ENCODE results near the gene DARS1.

Gene DARS1

DNA sequence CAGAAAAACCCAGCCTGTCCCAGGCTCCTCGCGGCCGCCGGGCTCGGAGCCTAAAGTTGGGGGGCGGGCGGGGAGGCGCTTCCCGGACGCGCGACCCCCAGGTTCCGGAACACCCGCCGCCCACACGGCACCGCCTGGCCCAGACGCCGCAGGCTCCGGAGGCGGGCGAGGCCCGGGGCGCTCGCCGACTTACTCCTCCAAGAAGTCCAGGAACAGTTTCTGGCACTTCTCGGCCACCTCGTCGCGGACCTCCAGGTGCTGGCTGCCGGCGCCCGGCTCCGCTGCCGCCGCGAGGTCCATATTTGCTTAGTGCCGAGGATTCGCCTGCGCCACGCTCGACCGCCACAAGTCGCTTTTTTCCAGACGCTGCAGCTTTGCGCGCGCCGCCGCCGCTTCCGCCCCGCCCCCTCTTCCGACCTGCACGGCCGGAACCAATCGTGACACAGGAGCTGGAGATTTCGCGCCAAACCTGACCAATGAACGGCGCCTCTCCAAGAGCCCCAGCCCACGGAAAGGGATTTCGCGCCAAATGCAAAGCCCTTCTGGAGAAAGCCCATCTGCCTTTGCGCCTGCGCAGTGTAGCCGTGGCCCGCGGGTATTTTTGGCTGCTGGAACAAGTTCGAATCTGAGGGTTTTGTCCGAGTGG is 109.2 kb downstream of the DARS1 start, which contains the start of gene MCM6:
Gene MCM6, minus strand, starts transcription at position 378 of the 646 bp plus-strand sequence. Its CDS starts 78 bp downstream, at position 300.
- Histone ChIP-seq H3K4me3 (ENCODE audit: low read length) (peak within 1 kb of the TSS; percentile 98), H3K79me2 (ENCODE audit: low read length) (peaks cover 34% of the 10 kb centered on the region), H3K9ac (ENCODE audit: low read length) (peak within 1 kb of the TSS; percentile 87), H3K27me3 (ENCODE audit: low read depth, low read length) (no peaks in the 10 kb centered on the region), H3K36me3 (replicated peaks; ENCODE audit: low read depth, low read length) (peaks cover 2% of the 10 kb centered on the region), H2AFZ (ENCODE audit: low read depth, low read length) (peak within 1 kb of the TSS; percentile 19; the same call in 1 of the 2 replicates), H4K20me1 (ENCODE audit: insufficient read depth, low read length) (peaks cover 21% of the 10 kb centered on the region), H3K4me1 (ENCODE audit: low read length) (peaks cover 9% of the 10 kb centered on the region; the same call in 1 of the 2 replicates), H3K9me3 (ENCODE audit: insufficient read depth, low read length) (no peaks in the 10 kb centered on the region), H3K4me2 (ENCODE audit: low read length) (peak within 1 kb of the TSS; percentile 94), H3K27ac (ENCODE audit: low read length) (peak within 1 kb of the TSS; percentile 69)
- TF ChIP-seq, protein P1, sequence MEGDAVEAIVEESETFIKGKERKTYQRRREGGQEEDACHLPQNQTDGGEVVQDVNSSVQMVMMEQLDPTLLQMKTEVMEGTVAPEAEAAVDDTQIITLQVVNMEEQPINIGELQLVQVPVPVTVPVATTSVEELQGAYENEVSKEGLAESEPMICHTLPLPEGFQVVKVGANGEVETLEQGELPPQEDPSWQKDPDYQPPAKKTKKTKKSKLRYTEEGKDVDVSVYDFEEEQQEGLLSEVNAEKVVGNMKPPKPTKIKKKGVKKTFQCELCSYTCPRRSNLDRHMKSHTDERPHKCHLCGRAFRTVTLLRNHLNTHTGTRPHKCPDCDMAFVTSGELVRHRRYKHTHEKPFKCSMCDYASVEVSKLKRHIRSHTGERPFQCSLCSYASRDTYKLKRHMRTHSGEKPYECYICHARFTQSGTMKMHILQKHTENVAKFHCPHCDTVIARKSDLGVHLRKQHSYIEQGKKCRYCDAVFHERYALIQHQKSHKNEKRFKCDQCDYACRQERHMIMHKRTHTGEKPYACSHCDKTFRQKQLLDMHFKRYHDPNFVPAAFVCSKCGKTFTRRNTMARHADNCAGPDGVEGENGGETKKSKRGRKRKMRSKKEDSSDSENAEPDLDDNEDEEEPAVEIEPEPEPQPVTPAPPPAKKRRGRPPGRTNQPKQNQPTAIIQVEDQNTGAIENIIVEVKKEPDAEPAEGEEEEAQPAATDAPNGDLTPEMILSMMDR (IDR thresholded peaks at IDR 0.05; ENCODE audit: low read depth, low read length) = no peak
- no peak for TF ChIP-seq EZH2phosphoT487 (IDR thresholded peaks at IDR 0.05; ENCODE audit: low read depth)

DNA sequence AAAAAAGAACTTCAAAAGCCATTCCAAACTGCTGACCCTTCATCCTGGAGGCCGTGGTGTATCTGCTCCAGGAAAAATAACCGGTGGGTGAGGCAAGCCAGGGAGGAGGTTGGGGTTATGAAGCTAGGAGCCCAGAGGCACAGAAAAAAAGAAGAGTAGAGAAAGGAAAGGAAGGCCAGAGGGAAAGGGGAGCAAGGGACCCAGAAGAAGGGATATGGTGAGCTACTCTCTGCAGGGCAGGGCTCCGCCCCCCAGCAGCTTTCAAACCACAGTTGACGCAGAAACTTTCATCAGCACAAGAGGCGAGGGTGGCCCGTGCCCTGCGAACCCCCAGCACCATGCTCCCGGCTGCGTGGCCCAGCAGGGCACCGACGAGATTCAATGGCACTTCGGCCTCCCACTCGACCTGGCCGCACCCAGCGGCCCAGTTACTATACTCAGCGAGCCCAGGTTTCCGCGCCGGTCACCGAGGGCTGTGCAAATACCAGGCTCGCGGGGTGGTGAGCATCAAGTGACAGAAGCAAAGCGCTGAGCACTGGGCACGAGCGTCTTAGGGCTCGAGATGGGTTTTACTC is 109.8 kb downstream of the DARS1 start:
- Histone ChIP-seq H3K4me3 (ENCODE audit: low read length) (peak overlapping the region; percentile 98), H3K27ac (ENCODE audit: low read length) (peak overlapping the region; percentile 69), H2AFZ (ENCODE audit: low read depth, low read length) (no peak overlapping the region; the same call in 1 of the 2 replicates), H3K4me1 (ENCODE audit: low read length) (peaks cover 9% of the 10 kb centered on the region; the same call in 1 of the 2 replicates), H3K79me2 (ENCODE audit: low read length) (peaks cover 34% of the 10 kb centered on the region), H3K4me2 (ENCODE audit: low read length) (peak overlapping the region; percentile 94), H4K20me1 (ENCODE audit: insufficient read depth, low read length) (peaks cover 21% of the 10 kb centered on the region), H3K36me3 (replicated peaks; ENCODE audit: low read depth, low read length) (peaks cover 2% of the 10 kb centered on the region), H3K27me3 (ENCODE audit: low read depth, low read length) (no peaks in the 10 kb centered on the region), H3K9ac (ENCODE audit: low read length) (peak overlapping the region; percentile 87), H3K9me3 (ENCODE audit: insufficient read depth, low read length) (no peaks in the 10 kb centered on the region)
- TF ChIP-seq, protein P1 (IDR thresholded peaks at IDR 0.05; ENCODE audit: low read depth, low read length) = no peak
- no peak for TF ChIP-seq EZH2phosphoT487 (IDR thresholded peaks at IDR 0.05; ENCODE audit: low read depth)

DNA sequence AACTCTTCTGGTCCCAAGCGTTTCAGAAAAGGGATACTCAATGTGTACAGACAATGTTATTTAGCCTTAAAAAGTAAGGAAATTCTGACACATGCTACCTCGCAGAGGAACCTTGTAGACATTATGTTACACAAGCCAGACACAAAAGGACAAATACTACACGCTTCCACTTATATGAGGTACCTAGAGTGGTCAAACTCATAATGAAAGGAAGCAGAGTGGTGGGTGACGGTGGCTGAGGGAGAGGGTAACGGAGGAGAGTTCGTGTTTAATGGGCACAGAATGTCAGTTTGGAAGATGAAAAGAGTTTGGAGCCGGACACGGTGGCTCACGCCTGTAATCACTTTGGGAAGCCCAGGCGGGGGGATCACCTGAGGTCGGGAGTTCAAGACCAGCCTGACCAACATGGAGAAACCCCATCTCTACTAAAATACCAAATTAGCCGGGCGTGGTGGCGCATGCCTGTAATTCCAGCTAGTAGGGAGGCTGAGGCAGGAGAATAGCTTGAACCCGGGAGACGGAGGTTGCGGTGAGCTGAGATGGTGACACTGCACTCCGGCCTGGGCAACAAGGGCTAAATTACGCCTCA is 110.6 kb downstream of the DARS1 start:
- no peak for TF ChIP-seq EZH2phosphoT487 (IDR thresholded peaks at IDR 0.05; ENCODE audit: low read depth)
- TF ChIP-seq, protein P1 (IDR thresholded peaks at IDR 0.05; ENCODE audit: low read depth, low read length) = no peak
- H4K20me1 ChIP-seq (ENCODE audit: insufficient read depth, low read length) = peaks cover 21% of the 10 kb centered on the region
- peaks cover 34% of the 10 kb centered on the region for H3K79me2 ChIP-seq (ENCODE audit: low read length)
- no peak overlapping the region for H3K27ac ChIP-seq (ENCODE audit: low read length)
- peaks cover 2% of the 10 kb centered on the region for H3K36me3 ChIP-seq (replicated peaks; ENCODE audit: low read depth, low read length)
- H3K9ac ChIP-seq (ENCODE audit: low read length) = peak overlapping the region; percentile 87
- H3K4me2 ChIP-seq (ENCODE audit: low read length) = peak overlapping the region; percentile 94
- no peaks in the 10 kb centered on the region for H3K27me3 ChIP-seq (ENCODE audit: low read depth, low read length)
- no peaks in the 10 kb centered on the region for H3K9me3 ChIP-seq (ENCODE audit: insufficient read depth, low read length)
- H3K4me3 ChIP-seq (ENCODE audit: low read length) = peak overlapping the region; percentile 98
- H3K4me1 ChIP-seq (ENCODE audit: low read length) = peaks cover 9% of the 10 kb centered on the region; the same call in 1 of the 2 replicates
- no peak overlapping the region for H2AFZ ChIP-seq (ENCODE audit: low read depth, low read length)

DNA sequence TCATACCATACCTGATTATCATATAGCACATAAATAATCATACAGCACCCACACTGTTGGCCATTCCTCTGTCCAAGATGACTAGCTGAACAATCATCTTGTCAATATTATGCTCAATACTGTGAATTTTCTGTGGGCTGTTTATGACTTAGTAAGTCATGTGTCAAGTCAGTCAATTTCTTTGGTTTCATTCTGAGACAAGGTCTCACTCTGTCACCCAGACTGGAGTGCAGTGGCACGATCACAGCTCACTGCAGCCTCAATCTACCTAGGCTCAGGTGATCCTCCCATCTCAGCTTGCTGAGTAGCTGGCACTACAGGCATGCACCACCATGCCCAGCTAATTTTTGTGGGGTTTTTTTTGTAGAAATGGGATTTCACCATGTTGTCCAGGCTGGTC is 114.9 kb downstream of the DARS1 start:
- Histone ChIP-seq H3K9ac (ENCODE audit: low read length) (no peak overlapping the region), H4K20me1 (ENCODE audit: insufficient read depth, low read length) (peaks cover 41% of the 10 kb centered on the region), H3K4me3 (ENCODE audit: low read length) (no peak overlapping the region), H3K4me2 (ENCODE audit: low read length) (no peak overlapping the region), H3K27me3 (ENCODE audit: low read depth, low read length) (no peaks in the 10 kb centered on the region), H2AFZ (ENCODE audit: low read depth, low read length) (no peak overlapping the region), H3K27ac (ENCODE audit: low read length) (no peak overlapping the region), H3K79me2 (ENCODE audit: low read length) (peaks cover 48% of the 10 kb centered on the region), H3K9me3 (ENCODE audit: insufficient read depth, low read length) (no peaks in the 10 kb centered on the region), H3K36me3 (replicated peaks; ENCODE audit: low read depth, low read length) (peaks cover 14% of the 10 kb centered on the region), H3K4me1 (ENCODE audit: low read length) (peaks cover 7% of the 10 kb centered on the region; the same call in 1 of the 2 replicates)
- TF ChIP-seq, protein P1 (IDR thresholded peaks at IDR 0.05; ENCODE audit: low read depth, low read length) = no peak
- no peak for TF ChIP-seq EZH2phosphoT487 (IDR thresholded peaks at IDR 0.05; ENCODE audit: low read depth)
